ENCODE measurements around the gene TMTC3. TPM values are rescaled to one million over a fixed set of nuclear protein-coding genes. Genes with fewer than 3 reads are reported as not detected.
"Not testable (repeated sequence)": the region's sequence is repeated elsewhere in the genome, so short reads cannot be mapped to it uniquely, and the experiment has no call there.

Gene TMTC3
- polyA plus RNA-seq, 1 donor = 11.1 TPM

GRCh38 chr12:88167384-88167783, 25.3 kb downstream of the TMTC3 start:
- DNase-seq = no peak

- DNase-seq = no peak
Measured at GRCh38 chr12:88172844-88173407, 30.8 kb downstream of the TMTC3 start.

DNA sequence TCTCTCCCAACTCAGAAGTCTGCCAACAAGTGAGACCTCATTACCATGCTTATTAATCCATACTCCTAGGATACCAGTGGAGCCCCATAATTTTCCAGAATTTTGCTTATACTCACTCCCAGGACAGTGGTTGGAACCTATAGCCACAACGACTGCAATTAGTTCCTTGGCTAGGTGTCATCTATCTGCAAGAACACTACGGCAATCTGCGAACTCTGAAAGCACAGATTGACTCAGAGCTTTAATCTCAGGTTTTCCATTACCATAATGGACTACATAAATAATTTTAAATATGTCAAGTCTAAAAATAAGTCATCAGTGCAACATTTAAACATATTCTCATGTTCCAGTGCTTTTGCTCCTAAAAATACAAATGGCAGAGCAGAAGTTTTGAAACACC, 33.4 kb downstream of the TMTC3 start:
- DNase-seq = no peak

GRCh38 chr12:88179436-88180014, 37.4 kb downstream of the TMTC3 start:
- no peak for DNase-seq

DNA sequence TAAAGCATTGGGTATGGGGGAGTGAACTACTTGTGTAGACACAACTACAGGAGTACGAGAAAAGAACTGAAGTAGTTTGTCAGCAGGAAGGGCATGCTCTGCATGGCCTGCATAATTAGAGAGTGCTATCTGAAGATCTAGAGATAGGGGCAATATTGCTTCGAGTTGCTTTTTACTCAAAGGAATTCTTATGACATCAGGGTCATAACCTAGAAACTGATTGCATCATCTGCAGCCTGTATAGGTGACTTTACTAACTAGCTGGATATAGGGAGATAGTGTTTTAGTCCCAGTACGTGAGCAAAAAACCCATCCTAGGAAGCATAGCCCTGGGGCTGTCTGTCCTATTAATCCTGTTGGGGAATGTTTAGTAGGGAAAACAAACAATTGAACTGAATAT, 39.8 kb downstream of the TMTC3 start:
- no peak for DNase-seq

- DNase-seq = no peak
Measured at GRCh38 chr12:88182416-88182815, 40.3 kb downstream of the TMTC3 start.

- DNase-seq = no peak
Measured at GRCh38 chr12:88184196-88184595, 42.1 kb downstream of the TMTC3 start.

DNA sequence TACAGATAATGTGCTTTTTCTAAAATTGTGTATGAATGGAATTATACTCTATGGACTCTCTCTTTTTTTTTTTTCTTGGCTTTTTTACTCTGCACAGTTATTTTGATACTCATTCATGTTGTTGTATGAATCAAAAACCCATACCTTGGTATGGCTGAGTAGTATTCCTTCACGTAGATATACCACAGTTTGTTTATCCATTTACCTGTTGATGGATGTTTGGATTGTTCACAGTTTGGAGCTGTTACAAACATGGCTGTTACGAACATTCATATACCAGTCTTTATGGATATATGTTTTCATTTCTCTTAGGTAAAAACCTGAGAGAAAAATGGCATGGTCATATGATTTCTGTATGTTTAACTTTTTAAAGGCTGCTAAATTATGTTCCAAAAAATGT, 43.2 kb downstream of the TMTC3 start:
- DNase-seq = no peak

- DNase-seq = no peak
Measured at GRCh38 chr12:88185988-88186387, 43.9 kb downstream of the TMTC3 start.

DNA sequence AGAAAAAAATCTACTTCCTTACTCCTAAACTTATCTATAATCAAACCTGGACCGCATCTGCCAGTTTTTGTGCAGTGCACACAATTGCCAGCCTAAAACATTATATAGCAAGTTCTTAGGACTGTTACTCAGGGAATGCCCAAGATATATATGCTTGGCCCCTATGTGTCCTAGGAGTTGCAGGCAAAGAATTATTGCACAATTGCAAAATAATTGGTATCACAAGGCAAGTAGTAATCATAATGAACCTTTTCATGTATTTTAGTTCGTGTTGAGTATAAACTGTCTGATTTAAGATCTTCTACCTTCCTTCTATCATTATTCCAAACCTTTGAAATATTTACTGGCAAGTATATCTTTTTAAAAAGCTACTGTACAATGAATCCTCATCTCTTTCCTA, 45.5 kb downstream of the TMTC3 start:
- no peak for DNase-seq

GRCh38 chr12:88188180-88188579, 46.1 kb downstream of the TMTC3 start:
- no peak for DNase-seq

DNA sequence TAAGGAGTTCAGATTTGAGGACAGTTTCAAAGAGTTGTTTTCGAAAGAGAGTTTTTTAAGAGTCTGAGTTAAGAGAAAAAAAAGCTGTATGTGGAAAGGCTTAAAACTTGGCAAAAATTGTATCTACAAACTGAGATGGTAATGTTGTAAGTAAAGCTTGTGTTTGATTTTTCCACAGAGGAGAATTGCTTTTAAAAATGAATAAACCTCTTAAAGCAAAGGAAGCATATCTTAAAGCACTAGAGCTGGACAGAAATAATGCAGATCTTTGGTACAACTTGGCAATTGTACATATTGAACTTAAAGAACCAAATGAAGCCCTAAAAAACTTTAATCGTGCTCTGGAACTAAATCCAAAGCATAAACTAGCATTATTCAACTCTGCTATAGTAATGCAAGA, 50.3 kb downstream of the TMTC3 start:
- no peak for DNase-seq

GRCh38 chr12:88194868-88195267, 52.8 kb downstream of the TMTC3 start:
- no peak for DNase-seq

GRCh38 chr12:88200029-88200428, 57.9 kb downstream of the TMTC3 start:
- no peak for DNase-seq

DNA sequence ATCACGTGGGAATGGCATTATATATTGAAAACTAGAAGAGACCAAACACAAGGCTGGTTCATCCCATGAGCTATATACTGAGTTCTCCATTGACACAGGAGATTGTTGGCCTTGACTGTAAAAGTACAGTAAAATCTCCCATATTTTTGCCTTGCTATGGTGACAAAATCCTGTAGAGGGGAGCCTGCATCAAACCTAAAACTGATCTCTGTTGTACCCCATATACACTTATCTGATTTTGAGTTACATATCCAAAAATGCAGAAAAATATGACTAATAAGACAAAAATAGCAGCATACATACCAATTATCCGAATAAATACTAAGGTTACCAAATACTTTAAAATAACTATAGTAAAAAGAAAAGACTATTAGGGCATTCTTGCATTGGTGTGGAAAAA, 60.4 kb downstream of the TMTC3 start:
- DNase-seq = no peak

DNA sequence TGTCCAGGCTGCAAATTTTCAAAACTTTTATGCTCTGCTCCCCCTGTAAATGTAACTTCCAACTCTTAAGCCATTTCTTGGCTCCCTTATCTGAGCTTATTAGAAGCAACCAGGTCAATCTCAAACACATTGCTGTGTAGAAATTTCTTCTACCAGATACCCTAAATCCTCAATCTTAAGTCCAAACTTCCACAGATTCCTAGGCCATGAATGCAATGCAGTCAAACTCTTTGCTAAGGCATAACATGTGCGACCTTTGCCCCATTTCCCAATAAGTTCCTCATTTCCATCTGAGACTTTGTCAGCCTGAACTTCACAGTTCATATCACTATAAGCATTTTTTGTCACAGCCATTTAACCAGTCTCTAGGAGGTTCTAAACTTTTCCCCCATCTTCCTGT, 64.5 kb downstream of the TMTC3 start:
- DNase-seq = no peak

GRCh38 chr12:88207921-88208620, 66.0 kb downstream of the TMTC3 start:
- no peak for DNase-seq

GRCh38 chr12:88208661-88209060, 66.6 kb downstream of the TMTC3 start:
- no peak for DNase-seq

GRCh38 chr12:88210311-88210710, 68.2 kb downstream of the TMTC3 start:
- DNase-seq = not testable (repeated sequence)

DNA sequence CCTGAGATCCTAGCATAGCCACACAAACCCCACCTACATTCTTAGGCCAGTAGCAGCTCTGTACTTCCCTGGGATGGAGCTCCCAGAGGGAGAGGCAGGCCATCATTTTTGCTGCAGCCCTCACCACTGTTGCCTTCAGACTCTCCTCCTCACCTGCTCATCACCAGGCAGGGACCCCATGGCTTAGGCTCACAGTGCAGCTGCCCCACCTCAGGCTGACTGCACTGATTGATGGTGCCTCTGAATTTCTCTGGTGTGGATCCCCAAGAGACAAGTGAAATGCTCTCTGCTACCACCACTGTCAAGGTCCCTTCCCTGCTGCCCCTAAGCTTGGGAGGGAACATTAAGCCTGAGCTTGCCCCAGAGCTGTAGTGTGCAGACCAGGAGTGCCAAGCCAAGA, 76.2 kb downstream of the TMTC3 start:
- DNase-seq = no peak

DNA sequence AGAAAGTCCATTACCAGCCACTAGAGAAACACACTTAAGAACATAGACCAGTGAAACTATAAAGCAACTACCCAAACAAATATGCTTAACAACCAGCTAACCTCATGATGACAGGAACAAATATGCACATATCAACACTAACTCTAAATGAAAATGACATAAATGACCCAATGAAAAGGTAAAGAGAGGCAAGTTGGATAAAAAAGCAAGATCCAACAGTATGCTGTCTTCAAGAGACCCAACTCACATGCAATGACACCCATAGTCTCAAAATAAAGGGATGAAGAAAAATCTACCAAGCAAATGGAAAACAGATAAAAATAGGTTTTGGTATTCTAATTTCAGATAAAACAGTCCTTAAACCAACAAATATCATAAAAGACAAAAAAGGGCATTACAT, 77.8 kb downstream of the TMTC3 start:
- DNase-seq = no peak

DNA sequence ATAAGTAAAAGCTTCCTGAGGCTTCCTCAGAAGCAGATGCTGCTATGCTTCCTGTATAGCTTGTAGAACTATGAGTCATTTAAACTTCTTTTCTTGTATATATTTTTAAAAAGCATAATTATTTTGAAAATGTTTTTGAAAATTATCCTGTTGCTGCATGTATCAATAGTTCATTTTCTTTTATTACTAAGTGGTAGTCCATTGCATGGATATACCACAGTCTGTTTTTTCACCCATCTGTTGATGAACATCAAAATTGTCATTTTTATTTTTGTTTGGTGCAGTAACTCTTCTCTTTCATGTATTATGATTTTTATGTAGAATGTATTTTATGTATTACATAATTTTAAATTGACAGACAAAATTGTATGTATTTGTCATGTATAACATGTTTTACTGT, 81.4 kb downstream of the TMTC3 start:
- DNase-seq = no peak

GRCh38 chr12:88225776-88226175, 83.7 kb downstream of the TMTC3 start:
- no peak for DNase-seq

GRCh38 chr12:88227263-88227662, 85.2 kb downstream of the TMTC3 start:
- DNase-seq = no peak
